ENCODE data around the gene EMCN.
A peak's percentile ranks its signal among the peaks of the same experiment; 100 is the strongest.
"Not testable (repeated sequence)": the region's sequence is repeated elsewhere in the genome, so short reads cannot be mapped to it uniquely, and the experiment has no call there.

EMCN gene

GRCh38 chr4:100386270-100386669, 131.6 kb downstream of the EMCN start:
- DNase-seq (ENCODE audit: low read depth, low spot score), result no peak
- Histone ChIP-seq H3K36me3 (ENCODE audit: insufficient read depth, insufficient read length, low read length) (no peaks in the 10 kb centered on the region), H3K9ac (ENCODE audit: insufficient read length, low read depth) (no peak overlapping the region), H3K4me3 (ENCODE audit: insufficient read length, low read depth) (no peak overlapping the region), H3K9me3 (ENCODE audit: insufficient read depth, low read length) (no peaks in the 10 kb centered on the region), H3K27me3 (ENCODE audit: insufficient read depth, insufficient read length) (no peaks in the 10 kb centered on the region), H3K4me1 (ENCODE audit: insufficient read depth, insufficient read length) (no peaks in the 10 kb centered on the region)
- TF ChIP-seq ZNF274 (IDR thresholded peaks at IDR 0.05; ENCODE audit: low read depth, low read length) (no peak), YY1 (IDR thresholded peaks at IDR 0.05; ENCODE audit: insufficient read depth, insufficient read length) (no peak), SUZ12 (IDR thresholded peaks at IDR 0.05; ENCODE audit: extremely low read depth, insufficient read depth, insufficient read length) (no peak)

DNA sequence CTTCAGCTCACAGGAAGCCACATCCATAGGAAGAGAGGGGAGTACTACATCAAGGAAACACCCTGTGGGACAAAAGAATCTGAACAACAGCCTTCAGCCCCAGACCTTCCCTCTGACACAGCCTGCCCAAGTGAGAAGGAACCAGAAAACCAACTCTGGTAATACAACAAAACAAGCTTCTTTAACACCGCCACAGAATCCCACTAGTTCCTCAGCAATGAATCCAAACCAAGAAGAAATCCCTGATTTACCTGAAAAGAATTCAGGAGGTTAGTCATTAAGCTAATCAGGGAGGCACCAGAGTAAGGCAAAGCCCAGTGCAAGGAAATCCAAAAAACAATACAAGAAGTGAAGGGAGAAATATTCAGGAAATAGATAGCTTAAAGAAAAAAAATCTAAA, 137.4 kb downstream of the EMCN start:
- not testable (repeated sequence) for DNase-seq (ENCODE audit: low read depth, low spot score); H3K4me1 ChIP-seq (ENCODE audit: insufficient read depth, insufficient read length); H3K4me3 ChIP-seq (ENCODE audit: insufficient read length, low read depth)

GRCh38 chr4:100379583-100380105, 138.2 kb downstream of the EMCN start:
- no peaks in the 10 kb centered on the region for H3K4me1 ChIP-seq (ENCODE audit: insufficient read depth, insufficient read length)
- H3K4me3 ChIP-seq (ENCODE audit: insufficient read length, low read depth), result no peak overlapping the region
- H3K9me3 ChIP-seq (ENCODE audit: insufficient read depth, low read length), result no peaks in the 10 kb centered on the region
- no peaks in the 10 kb centered on the region for H3K36me3 ChIP-seq (ENCODE audit: insufficient read depth, insufficient read length, low read length)
- no peaks in the 10 kb centered on the region for H3K27me3 ChIP-seq (ENCODE audit: insufficient read depth, insufficient read length)
- no peak overlapping the region for H3K9ac ChIP-seq (ENCODE audit: insufficient read length, low read depth)
- TF ChIP-seq SUZ12 (IDR thresholded peaks at IDR 0.05; ENCODE audit: extremely low read depth, insufficient read depth, insufficient read length) (no peak), ZNF274 (IDR thresholded peaks at IDR 0.05; ENCODE audit: low read depth, low read length) (no peak), YY1 (IDR thresholded peaks at IDR 0.05; ENCODE audit: insufficient read depth, insufficient read length) (no peak)
- no peak for DNase-seq (ENCODE audit: low read depth, low spot score)

More for the DNA sequence above, 137.4 kb downstream of the EMCN start:
- not testable (repeated sequence) for H3K27me3 ChIP-seq (ENCODE audit: insufficient read depth, insufficient read length); H3K36me3 ChIP-seq (ENCODE audit: insufficient read depth, insufficient read length, low read length); H3K9ac ChIP-seq (ENCODE audit: insufficient read length, low read depth); H3K9me3 ChIP-seq (ENCODE audit: insufficient read depth, low read length)

- no peaks in the 10 kb centered on the region for H3K27me3 ChIP-seq (ENCODE audit: insufficient read depth, insufficient read length)
- no peaks in the 10 kb centered on the region for H3K4me1 ChIP-seq (ENCODE audit: insufficient read depth, insufficient read length)
- DNase-seq (ENCODE audit: low read depth, low spot score), result no peak
- no peak overlapping the region for H3K9ac ChIP-seq (ENCODE audit: insufficient read length, low read depth)
- no peaks in the 10 kb centered on the region for H3K9me3 ChIP-seq (ENCODE audit: insufficient read depth, low read length)
- TF ChIP-seq SUZ12 (IDR thresholded peaks at IDR 0.05; ENCODE audit: extremely low read depth, insufficient read depth, insufficient read length) (no peak), YY1 (IDR thresholded peaks at IDR 0.05; ENCODE audit: insufficient read depth, insufficient read length) (no peak), ZNF274 (IDR thresholded peaks at IDR 0.05; ENCODE audit: low read depth, low read length) (no peak)
- no peaks in the 10 kb centered on the region for H3K36me3 ChIP-seq (ENCODE audit: insufficient read depth, insufficient read length, low read length)
- H3K4me3 ChIP-seq (ENCODE audit: insufficient read length, low read depth), result no peak overlapping the region
These were observed 145.4 kb downstream of the EMCN start for GRCh38 chr4:100372432-100372831.

- H3K36me3 ChIP-seq (ENCODE audit: insufficient read depth, insufficient read length, low read length), result no peaks in the 10 kb centered on the region
- TF ChIP-seq YY1 (IDR thresholded peaks at IDR 0.05; ENCODE audit: insufficient read depth, insufficient read length), result no peak
- no peak for TF ChIP-seq ZNF274 (IDR thresholded peaks at IDR 0.05; ENCODE audit: low read depth, low read length)
- TF ChIP-seq SUZ12 (IDR thresholded peaks at IDR 0.05; ENCODE audit: extremely low read depth, insufficient read depth, insufficient read length), result no peak
- H3K4me3 ChIP-seq (ENCODE audit: insufficient read length, low read depth), result no peak overlapping the region
- no peaks in the 10 kb centered on the region for H3K9me3 ChIP-seq (ENCODE audit: insufficient read depth, low read length)
- no peaks in the 10 kb centered on the region for H3K4me1 ChIP-seq (ENCODE audit: insufficient read depth, insufficient read length)
- H3K9ac ChIP-seq (ENCODE audit: insufficient read length, low read depth), result no peak overlapping the region
- no peak for DNase-seq (ENCODE audit: low read depth, low spot score)
- no peaks in the 10 kb centered on the region for H3K27me3 ChIP-seq (ENCODE audit: insufficient read depth, insufficient read length)
These were observed 148.0 kb downstream of the EMCN start for GRCh38 chr4:100369871-100370270.

- Histone ChIP-seq H3K4me3 (ENCODE audit: insufficient read length, low read depth) (no peak overlapping the region), H3K9ac (ENCODE audit: insufficient read length, low read depth) (no peak overlapping the region), H3K4me1 (ENCODE audit: insufficient read depth, insufficient read length) (no peaks in the 10 kb centered on the region), H3K27me3 (ENCODE audit: insufficient read depth, insufficient read length) (no peaks in the 10 kb centered on the region), H3K36me3 (ENCODE audit: insufficient read depth, insufficient read length, low read length) (no peaks in the 10 kb centered on the region), H3K9me3 (ENCODE audit: insufficient read depth, low read length) (no peaks in the 10 kb centered on the region)
- DNase-seq (ENCODE audit: low read depth, low spot score), result no peak
- no peak for TF ChIP-seq ZNF274 (IDR thresholded peaks at IDR 0.05; ENCODE audit: low read depth, low read length)
- no peak for TF ChIP-seq YY1 (IDR thresholded peaks at IDR 0.05; ENCODE audit: insufficient read depth, insufficient read length)
- no peak for TF ChIP-seq SUZ12 (IDR thresholded peaks at IDR 0.05; ENCODE audit: extremely low read depth, insufficient read depth, insufficient read length)
These were observed 150.4 kb downstream of the EMCN start for GRCh38 chr4:100367451-100367850.

DNA sequence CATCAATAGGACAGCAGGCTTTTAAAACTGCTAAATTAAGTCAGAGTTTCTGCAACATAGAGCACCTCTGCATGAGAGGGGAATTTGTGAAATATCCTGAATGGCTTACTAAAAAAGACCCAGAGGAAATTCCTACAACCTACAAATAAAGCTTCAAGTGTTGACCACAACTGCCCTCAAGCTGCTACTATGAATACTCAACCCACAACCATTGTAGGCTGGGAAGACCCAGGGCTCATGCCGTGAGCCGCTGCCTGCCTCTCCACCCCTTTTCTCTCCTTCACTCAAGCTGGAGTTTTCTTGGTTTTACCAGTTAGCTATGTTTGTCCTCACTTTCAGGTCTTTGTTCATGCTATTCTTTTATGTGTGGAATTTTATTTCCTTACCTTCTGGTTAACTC, 151.6 kb downstream of the EMCN start:
- H3K9ac ChIP-seq (ENCODE audit: insufficient read length, low read depth), result no peak overlapping the region
- DNase-seq (ENCODE audit: low read depth, low spot score), result peak; percentile 35
- H3K4me1 ChIP-seq (ENCODE audit: insufficient read depth, insufficient read length), result no peaks in the 10 kb centered on the region
- H3K4me3 ChIP-seq (ENCODE audit: insufficient read length, low read depth), result no peak overlapping the region
- H3K36me3 ChIP-seq (ENCODE audit: insufficient read depth, insufficient read length, low read length), result no peaks in the 10 kb centered on the region
- H3K27me3 ChIP-seq (ENCODE audit: insufficient read depth, insufficient read length), result no peaks in the 10 kb centered on the region
- H3K9me3 ChIP-seq (ENCODE audit: insufficient read depth, low read length), result no peaks in the 10 kb centered on the region
- TF ChIP-seq YY1 (IDR thresholded peaks at IDR 0.05; ENCODE audit: insufficient read depth, insufficient read length), result no peak
- no peak for TF ChIP-seq SUZ12 (IDR thresholded peaks at IDR 0.05; ENCODE audit: extremely low read depth, insufficient read depth, insufficient read length)
- no peak for TF ChIP-seq ZNF274 (IDR thresholded peaks at IDR 0.05; ENCODE audit: low read depth, low read length)

- no peak overlapping the region for H3K4me3 ChIP-seq (ENCODE audit: insufficient read length, low read depth)
These were observed 155.5 kb downstream of the EMCN start for GRCh38 chr4:100362366-100362765.

More at GRCh38 chr4:100362366-100362765, 155.5 kb downstream of the EMCN start:
- Histone ChIP-seq H3K9ac (ENCODE audit: insufficient read length, low read depth) (no peak overlapping the region), H3K9me3 (ENCODE audit: insufficient read depth, low read length) (peaks cover 7% of the 10 kb centered on the region; the same call in 1 of the 2 replicates), H3K27me3 (ENCODE audit: insufficient read depth, insufficient read length) (no peaks in the 10 kb centered on the region), H3K4me1 (ENCODE audit: insufficient read depth, insufficient read length) (no peaks in the 10 kb centered on the region), H3K36me3 (ENCODE audit: insufficient read depth, insufficient read length, low read length) (no peaks in the 10 kb centered on the region)
- no peak for DNase-seq (ENCODE audit: low read depth, low spot score)
- no peak for TF ChIP-seq SUZ12 (IDR thresholded peaks at IDR 0.05; ENCODE audit: extremely low read depth, insufficient read depth, insufficient read length)
- no peak for TF ChIP-seq YY1 (IDR thresholded peaks at IDR 0.05; ENCODE audit: insufficient read depth, insufficient read length)

All from NT2/D1 (cell line).